MG63 (cell line): ENCODE data around the gene ACACA. TPM values are rescaled to one million over a fixed set of nuclear protein-coding genes. Genes with fewer than 3 reads are reported as not detected.
"Not testable (repeated sequence)": the region's sequence is repeated elsewhere in the genome, so short reads cannot be mapped to it uniquely, and the experiment has no call there.

ENCODE experiments used
- DNase-seq: peaks from one replicate; pipeline ENCODE4 v3.0.0-alpha.2; 2020
- H3K27me3 ChIP-seq: fragments of 250-450 bp; sonication (Bioruptor Pico); 2 replicates; pipeline ENCODE4 v1.5.1; 2020; ENCODE audit warnings: mild to moderate bottlenecking, moderate library complexity
- H3K36me3 ChIP-seq: fragments of 250-450 bp; sonication (Bioruptor Pico); 2 replicates; pipeline ENCODE4 v1.5.1; 2020; ENCODE audit warnings: mild to moderate bottlenecking, moderate library complexity
- H3K4me3 ChIP-seq: fragments of 250-450 bp; sonication (Bioruptor Pico); 2 replicates; pipeline ENCODE4 v1.5.1; 2020; ENCODE audit warnings: mild to moderate bottlenecking, moderate library complexity
- H3K9me3 ChIP-seq: fragments of 250-450 bp; sonication (Bioruptor Pico); 2 replicates; pipeline ENCODE4 v1.5.1; 2020; ENCODE audit warnings: mild to moderate bottlenecking, moderate library complexity
- total RNA-seq: library from RNA; depleted of rRNA; stranded (reverse); fragments of >200 nt; shearing (Covaris generic); gene quantifications from 2 replicates; pipeline ENCODE4 v1.2.3, GENCODE V29; 2014; ENCODE audit warnings: low replicate concordance

ACACA gene
- total RNA-seq, 1 experiment from 2014 or later, result 53.7 TPM

DNA sequence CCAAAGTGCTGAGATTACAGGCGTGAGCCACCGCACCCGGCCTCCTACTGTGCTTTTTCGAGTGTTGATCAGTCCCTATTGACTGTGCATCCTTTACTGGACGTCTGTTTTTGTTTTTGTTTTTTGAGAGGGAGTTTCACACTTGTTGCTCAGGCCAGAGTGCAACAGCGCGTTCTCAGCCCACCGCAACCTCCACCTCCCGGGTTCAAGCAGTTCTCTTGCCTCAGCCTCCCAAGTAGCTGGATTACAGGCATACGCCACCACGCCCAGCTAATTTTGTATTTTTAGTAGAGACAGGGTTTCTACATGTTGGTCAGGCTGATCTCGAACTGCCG, 1.5 kb upstream of the ACACA start:
- not testable (repeated sequence) for H3K9me3 ChIP-seq, H3K27me3 ChIP-seq, DNase-seq
- Histone ChIP-seq H3K4me3 (peak overlapping the region; percentile 97; the same call in 1 of the 2 replicates), H3K36me3 (peaks cover 53% of the 10 kb centered on the region)

DNA sequence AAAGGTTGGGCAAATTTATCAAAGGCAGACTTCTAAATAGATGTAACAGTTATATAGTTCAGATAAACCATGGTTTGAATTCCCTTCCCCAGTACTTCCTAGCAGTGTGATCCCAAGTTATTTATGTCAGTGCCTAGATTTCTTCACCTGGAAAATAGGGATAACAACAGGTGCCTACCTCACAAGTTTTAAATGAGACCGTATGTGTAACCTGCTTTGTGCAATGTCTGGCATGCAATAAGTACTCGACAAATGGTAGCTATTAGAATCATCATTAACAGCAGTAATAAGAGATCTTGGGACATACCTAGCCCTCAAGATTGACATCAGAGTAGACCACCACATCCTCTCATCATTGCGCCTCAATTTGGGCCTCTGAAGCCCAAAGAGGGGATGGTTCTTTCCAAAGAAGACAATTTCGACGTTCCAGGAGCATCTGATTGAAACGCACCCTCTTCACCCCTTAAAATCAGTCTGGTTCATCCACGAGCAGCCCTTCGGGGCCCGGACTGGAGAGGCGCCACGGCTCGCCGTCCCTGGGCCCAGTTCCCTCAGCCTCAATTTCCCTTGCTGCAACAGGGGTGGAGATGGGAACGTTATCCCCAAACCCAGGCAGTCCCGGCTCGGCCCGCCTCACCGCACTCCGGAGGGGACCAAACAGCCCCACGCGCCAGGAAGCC, 541 bp downstream of the ACACA start:
- no peak for DNase-seq
- H3K9me3 ChIP-seq, result no peaks in the 10 kb centered on the region
- H3K27me3 ChIP-seq, result no peaks in the 10 kb centered on the region
- H3K36me3 ChIP-seq, result peaks cover 39% of the 10 kb centered on the region
- peak overlapping the region; percentile 97 for H3K4me3 ChIP-seq

DNA sequence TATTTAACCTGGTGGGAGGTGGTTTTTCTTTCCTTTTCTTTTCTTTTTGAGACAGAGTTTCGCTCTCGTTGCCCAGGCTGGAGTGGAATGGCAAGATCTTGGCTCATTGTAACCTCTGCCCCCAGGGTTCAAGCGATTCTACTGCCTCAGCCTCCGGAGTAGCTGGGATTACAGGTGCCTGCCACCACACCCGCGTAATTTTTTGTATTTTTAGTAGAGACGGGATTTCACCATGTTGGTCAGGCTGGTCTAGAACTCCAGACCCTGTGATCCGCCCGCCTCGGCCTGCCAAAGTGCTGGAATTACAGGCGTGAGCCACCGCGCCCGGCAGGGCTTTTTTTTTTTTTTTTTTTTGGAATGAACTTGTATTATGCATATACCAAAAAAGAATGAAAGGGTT, 1.1 kb downstream of the ACACA start:
- not testable (repeated sequence) for H3K27me3 ChIP-seq, H3K9me3 ChIP-seq
- Histone ChIP-seq H3K36me3 (peaks cover 34% of the 10 kb centered on the region), H3K4me3 (peak overlapping the region; percentile 97)
- peak; percentile 26 for DNase-seq

DNA sequence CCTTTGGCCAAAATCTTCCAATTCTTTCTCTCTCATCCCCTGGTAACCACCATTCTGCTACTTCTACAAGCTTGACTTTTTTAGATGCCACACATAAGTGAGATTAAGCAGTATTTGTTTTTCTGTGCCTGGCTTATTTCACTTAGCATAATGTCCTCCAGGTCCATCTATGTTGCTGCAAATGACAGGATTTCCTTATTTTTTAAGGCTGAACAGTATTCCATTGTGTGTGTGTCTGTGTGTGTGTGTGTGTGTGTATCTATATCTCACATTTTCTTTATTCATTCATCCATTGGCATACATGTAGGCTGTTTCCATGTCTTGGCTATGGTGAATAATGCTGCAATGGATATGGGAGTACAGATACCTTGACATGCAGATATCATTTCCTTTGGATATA, 6.1 kb downstream of the ACACA start:
- DNase-seq, result no peak
- no peak overlapping the region for H3K4me3 ChIP-seq
- H3K36me3 ChIP-seq, result peaks cover 16% of the 10 kb centered on the region
- H3K9me3 ChIP-seq, result no peaks in the 10 kb centered on the region
- no peaks in the 10 kb centered on the region for H3K27me3 ChIP-seq

DNA sequence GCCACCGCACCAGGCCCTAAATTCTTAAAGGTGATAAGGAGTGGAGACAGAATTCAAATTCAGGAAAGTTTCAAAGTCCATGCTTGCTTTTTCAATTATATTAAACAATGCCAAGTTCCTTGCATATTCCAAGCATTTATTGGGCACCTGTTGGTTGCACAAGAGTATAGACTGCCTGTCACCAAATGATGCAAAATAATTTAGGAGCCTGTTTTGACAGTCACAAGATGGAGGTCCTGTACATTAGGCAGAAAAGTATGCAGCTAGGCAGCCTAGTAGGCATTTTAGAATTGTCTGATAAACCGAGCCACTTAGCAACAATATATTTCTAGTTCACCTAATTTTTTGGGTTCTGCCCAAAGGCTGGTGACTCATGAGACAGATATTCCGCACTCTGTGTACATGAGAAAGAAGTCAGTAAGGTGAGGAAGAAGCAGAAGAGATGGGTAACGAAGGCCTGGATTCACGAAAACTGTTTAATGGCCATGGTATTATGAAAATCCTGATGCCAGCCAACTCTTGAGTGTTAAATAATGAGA, 7.3 kb downstream of the ACACA start:
- peak; percentile 9 for DNase-seq
- H3K36me3 ChIP-seq, result peaks cover 9% of the 10 kb centered on the region
- no peaks in the 10 kb centered on the region for H3K27me3 ChIP-seq
- no peak overlapping the region for H3K4me3 ChIP-seq
- H3K9me3 ChIP-seq, result no peaks in the 10 kb centered on the region

DNA sequence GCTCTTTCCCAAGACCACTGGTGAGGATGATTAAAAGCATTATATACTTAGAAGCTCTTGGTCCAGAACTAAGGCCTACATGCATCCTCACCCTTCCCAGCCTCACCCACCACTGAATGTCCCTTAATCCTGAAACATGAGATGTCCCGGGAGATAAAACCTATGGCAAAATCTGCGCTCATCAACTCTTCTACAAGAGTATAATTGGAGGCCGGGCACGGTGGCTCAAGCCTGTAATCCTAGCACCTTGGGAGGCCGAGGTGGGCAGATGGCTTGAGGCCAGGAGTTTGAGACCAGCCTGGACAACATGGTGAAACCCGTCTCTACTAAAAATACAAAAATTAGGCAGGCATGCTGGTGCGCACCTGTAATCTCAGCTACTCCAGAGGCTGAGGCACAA, 13.3 kb downstream of the ACACA start:
- no peak overlapping the region for H3K4me3 ChIP-seq
- H3K9me3 ChIP-seq, result no peaks in the 10 kb centered on the region
- H3K27me3 ChIP-seq, result no peaks in the 10 kb centered on the region
- DNase-seq, result no peak
- H3K36me3 ChIP-seq, result no peaks in the 10 kb centered on the region

DNA sequence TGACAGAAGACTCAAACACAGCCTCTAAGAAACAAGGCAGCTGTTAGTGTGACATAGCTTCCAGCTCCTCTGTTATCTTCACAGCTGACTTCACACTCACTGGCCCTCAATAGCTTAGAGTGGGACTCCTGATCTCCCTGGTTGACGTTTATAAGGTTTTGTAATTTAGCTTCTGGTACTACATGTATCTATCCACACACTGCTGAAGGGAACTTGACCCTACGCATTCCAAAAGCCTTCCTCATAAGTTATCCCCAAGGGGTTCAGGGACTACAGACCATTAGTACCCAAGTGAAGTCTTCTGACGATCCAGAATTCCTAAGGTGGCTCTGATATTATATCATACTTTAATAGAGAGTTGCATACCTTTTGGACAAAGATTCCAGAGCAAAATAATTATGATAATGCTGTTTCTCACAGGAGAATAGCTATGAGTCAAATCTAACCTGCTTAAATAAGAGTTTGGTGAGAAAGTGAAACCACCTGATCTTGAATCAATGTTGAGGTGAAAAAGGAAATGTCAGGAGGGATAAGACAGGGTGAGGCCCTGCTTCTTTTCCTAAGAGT, 14.5 kb downstream of the ACACA start:
- no peaks in the 10 kb centered on the region for H3K27me3 ChIP-seq
- H3K36me3 ChIP-seq, result no peaks in the 10 kb centered on the region
- no peak for DNase-seq
- H3K9me3 ChIP-seq, result no peaks in the 10 kb centered on the region
- no peak overlapping the region for H3K4me3 ChIP-seq

DNA sequence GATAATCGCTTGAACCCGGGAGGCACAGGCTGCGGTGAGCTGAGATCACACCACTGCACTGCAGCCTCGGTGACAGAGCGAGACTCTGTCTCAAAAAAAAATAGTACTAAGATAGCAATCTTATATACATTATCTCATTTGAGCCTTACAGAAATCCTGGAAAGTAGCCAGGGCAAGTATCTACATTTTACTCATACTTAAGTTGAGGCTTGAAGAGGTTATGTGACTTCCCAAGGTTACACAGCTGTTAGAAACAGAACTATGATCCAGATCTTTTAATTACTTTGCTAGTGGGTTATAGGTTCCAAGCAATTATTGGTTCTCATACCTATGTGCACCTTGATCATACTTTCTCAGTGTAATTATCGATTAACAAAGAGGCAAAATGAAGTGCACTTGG, 15.5 kb downstream of the ACACA start:
- no peak for DNase-seq
- H3K27me3 ChIP-seq, result no peaks in the 10 kb centered on the region
- no peaks in the 10 kb centered on the region for H3K36me3 ChIP-seq
- H3K9me3 ChIP-seq, result no peaks in the 10 kb centered on the region
- H3K4me3 ChIP-seq, result no peak overlapping the region

DNA sequence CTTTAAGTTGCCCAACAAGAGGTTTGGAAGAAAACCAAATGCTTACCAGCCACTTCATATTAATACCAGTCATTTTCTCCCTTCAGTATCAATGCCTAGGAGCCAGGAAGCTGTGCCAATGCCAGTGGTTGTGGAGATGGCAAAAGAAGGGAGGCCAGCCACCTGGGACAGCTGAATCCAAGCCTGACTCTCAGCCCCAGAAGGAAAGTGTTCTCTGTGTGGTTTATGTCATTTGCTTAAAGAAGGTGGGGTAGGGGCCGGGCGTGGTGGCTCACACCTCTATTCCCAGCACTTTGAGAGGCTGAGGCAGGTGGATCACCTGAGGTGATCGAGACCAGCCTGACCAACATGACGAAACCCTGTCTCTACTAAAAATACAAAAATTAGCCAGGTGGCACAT, 17.5 kb downstream of the ACACA start:
- Histone ChIP-seq H3K9me3 (no peaks in the 10 kb centered on the region), H3K4me3 (no peak overlapping the region), H3K36me3 (no peaks in the 10 kb centered on the region), H3K27me3 (no peaks in the 10 kb centered on the region)
- DNase-seq, result no peak

DNA sequence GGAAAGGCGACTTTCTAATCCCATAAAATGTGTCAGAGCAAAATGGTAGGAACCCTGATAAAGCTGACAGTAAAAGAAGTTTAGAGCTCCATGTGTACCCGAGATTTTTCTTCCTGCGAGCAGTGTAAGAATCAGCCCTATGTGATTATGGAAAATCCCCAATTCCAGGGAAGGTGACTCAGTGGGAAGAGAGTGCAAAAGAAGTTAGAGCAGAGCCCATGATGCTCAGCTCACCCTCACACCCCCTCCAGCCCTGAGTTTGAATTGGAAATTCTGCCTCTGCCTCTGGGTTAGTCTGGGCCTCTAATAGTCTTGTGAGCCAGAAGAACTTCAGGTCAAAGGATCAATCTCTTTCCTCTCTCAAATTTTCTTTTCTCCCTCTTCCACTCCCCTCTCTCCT, 18.4 kb downstream of the ACACA start:
- DNase-seq, result no peak
- Histone ChIP-seq H3K4me3 (no peak overlapping the region), H3K9me3 (no peaks in the 10 kb centered on the region), H3K36me3 (no peaks in the 10 kb centered on the region), H3K27me3 (no peaks in the 10 kb centered on the region)

DNA sequence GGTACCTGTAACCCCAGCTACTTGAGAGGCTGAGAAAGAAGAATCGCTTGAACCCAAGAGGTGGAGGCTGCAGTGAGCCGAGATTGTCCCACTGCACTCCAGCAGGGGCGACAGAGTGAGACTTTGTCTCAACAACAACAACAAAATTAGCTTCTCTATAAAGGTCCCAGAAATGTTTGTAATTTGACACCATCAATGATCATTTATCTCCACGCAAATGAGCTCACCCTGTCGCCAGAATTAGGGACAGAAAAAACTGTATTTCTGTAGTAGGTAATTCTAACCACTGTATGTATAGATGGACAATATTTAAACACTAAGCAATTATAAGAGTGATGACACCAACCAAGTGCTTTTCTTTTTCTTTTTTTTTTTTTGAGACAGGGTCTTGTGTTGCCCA, 20.2 kb downstream of the ACACA start:
- H3K9me3 ChIP-seq, result no peaks in the 10 kb centered on the region
- H3K27me3 ChIP-seq, result no peaks in the 10 kb centered on the region

DNA sequence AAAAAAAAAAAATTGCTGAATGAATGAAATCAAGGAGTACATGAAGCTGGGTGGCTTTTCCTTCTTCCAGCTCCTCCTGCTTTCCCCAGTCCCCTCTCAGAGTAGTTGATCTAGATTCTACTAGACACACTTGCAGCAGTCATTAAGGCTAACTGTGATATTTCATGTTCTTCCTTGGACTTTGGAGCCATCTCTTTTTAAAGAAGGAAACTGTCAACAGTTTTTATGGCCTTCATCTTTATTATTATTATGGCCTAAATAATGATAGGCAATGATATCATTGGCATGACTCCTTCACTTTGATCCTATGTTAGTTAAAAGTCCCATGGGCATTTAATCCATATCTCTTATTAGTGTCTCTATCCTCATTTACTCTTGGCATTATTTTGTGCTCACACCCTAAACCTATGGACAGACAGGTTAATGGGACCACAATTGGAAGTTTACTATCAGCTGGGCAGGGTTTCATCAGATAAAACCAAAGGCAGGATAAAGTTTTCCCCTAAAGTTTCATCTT, 21.1 kb downstream of the ACACA start:
- no peaks in the 10 kb centered on the region for H3K9me3 ChIP-seq
- no peak for DNase-seq
- H3K4me3 ChIP-seq, result no peak overlapping the region
- H3K36me3 ChIP-seq, result no peaks in the 10 kb centered on the region
- no peaks in the 10 kb centered on the region for H3K27me3 ChIP-seq

More for the DNA sequence above, 20.2 kb downstream of the ACACA start:
- DNase-seq, result no peak
- H3K36me3 ChIP-seq, result no peaks in the 10 kb centered on the region
- H3K4me3 ChIP-seq, result no peak overlapping the region

DNA sequence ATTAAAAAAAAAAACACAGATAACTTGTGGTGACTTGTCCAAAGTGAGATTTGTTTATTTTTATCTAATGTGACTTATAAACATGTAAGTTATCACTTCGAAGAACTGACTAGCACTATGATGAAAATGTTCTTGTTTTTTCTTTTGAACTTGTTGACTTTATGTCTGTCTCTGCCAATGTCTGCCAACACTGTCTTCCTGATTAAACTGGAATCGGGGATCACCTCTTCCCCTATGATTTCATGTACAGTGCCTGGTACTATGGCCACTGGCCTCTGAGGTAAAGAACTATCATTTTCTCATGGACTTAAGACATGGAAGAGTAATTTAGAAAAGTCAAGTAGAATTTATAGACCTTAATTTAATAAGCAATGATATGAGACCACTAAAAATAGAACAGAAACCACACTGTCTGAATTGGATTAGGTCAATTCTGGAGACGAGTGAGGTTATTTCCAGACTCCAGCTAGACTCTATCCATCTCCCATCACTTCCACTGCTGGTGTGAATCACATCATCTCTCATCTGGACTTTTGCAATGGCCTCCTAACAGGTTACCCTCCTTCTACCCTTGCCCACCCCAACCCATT, 22.0 kb downstream of the ACACA start:
- DNase-seq, result no peak
- no peaks in the 10 kb centered on the region for H3K9me3 ChIP-seq
- H3K4me3 ChIP-seq, result no peak overlapping the region
- no peaks in the 10 kb centered on the region for H3K27me3 ChIP-seq
- H3K36me3 ChIP-seq, result no peaks in the 10 kb centered on the region

DNA sequence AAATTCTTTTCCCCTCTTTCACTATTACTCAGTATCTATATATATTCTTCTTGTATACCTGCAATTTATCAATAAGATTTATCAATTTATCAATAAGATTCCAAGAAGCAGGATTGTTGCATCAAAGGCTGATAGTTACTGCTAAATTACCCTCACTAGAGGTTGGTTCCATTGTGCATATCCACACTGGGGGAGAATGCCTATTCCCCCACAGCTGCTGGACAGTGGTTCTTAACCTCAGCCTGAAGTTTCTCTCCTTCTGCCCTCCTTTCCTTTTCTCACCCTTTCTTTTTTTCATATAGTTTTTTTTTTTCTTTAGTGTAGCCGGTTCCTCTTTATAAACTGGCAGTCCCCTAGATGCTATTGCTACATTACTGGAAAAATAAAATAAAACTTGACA, 24.6 kb downstream of the ACACA start:
- no peak overlapping the region for H3K4me3 ChIP-seq
- DNase-seq, result no peak

DNA sequence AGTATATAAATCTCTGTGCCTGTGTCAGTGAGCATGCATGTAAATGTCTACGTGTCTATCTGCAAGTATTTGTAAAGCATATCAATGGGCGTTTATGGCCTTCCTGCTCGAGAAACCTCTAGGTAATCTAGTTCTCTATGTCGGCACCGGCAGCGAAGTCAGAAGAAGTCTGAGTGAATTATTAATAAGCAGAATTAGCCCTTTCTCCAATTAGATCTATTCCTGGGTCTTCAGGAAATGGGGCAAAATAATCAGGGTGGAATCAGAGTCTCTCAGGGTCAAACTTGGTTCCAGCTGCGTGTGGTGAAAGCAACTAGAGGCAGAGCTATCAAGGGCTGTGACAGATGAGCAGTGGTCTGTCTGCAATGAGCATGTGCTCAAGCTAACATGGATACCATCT, 30.9 kb downstream of the ACACA start, which contains the start of gene C17orf78:
C17orf78 (plus strand) TSS at position 280 of the 400 bp plus-strand sequence; CDS start at position 388, 108 bp downstream.
- Histone ChIP-seq H3K4me3 (no peak within 1 kb of the TSS), H3K36me3 (no peaks in the 10 kb centered on the region), H3K27me3 (no peaks in the 10 kb centered on the region), H3K9me3 (no peaks in the 10 kb centered on the region)
- no peak for DNase-seq

More for the DNA sequence above, 24.6 kb downstream of the ACACA start:
- Histone ChIP-seq H3K36me3 (no peaks in the 10 kb centered on the region), H3K9me3 (no peaks in the 10 kb centered on the region), H3K27me3 (no peaks in the 10 kb centered on the region)

DNA sequence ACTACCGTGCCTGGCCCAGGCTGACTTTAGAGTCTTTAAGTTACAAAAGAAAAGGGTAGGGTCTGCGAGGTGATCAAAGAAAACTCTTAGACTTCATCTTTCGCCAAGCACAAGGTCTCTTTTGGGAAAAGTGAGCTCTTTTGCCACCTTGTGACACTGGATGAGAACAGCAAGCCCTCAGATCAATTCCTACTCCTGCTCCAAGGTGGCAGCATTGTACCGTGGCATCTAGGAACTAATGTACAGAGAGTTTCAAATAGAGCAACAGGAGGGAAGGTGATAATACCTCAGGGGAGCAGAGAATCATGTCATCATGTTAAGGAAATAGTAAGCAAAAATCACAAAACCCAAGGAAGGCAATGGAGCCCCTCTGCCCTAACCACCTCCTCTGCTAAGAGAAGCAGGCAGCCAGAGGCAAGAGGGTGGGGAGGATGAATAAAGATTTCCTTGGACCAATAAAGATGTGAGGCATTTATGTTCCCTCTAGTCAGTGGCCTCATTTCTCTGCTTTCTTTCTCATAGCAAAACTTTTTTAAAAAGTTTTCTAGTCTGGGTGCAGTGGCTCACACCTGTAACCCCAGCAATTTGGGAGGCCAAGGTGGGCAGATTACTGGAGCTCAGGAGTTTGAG, 33.0 kb downstream of the ACACA start:
- Histone ChIP-seq H3K27me3 (no peaks in the 10 kb centered on the region), H3K9me3 (no peaks in the 10 kb centered on the region), H3K4me3 (no peak overlapping the region), H3K36me3 (no peaks in the 10 kb centered on the region)
- peak; percentile 55 for DNase-seq

DNA sequence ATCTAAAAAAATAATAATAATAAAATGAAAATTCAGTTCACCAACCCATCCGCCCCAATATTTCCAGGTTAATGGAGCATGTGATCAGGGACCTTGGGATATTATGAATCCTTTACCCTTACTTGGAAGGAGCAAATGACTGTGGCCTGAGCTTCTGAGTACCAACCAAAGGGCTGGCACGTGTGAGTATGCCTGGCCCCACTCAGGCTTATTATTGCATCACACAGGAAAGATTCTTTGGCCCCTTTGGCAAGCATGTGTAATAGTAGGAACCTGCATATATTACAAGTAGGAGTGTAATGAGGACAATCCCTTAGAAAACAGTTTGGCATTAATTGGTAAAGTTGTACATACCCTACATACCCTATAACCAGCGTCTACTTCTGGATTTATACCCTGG, 38.1 kb downstream of the ACACA start:
- peak; percentile 54 for DNase-seq
- H3K9me3 ChIP-seq, result no peaks in the 10 kb centered on the region
- H3K27me3 ChIP-seq, result no peaks in the 10 kb centered on the region
- H3K4me3 ChIP-seq, result no peak overlapping the region
- no peaks in the 10 kb centered on the region for H3K36me3 ChIP-seq
